ENCODE measurements around the gene MCF2L.

GRCh38 chr13:113086031-113086750, 117.2 kb downstream of the MCF2L start:
- TF ChIP-seq CTCF (IDR thresholded peaks at IDR 0.05; ENCODE audit: insufficient read depth, low read length) (no peak), POLR2AphosphoS5 (IDR thresholded peaks at IDR 0.05; ENCODE audit: low read depth) (no peak), REST (IDR thresholded peaks at IDR 0.05; ENCODE audit: insufficient replicate concordance, low read depth) (no peak), GABPA (IDR thresholded peaks at IDR 0.05; ENCODE audit: low read depth) (no peak)

All from HL-60 (cell line).